HG02642 (cell line): Measurements from ENCODE around the gene GRIK2.

ENCODE experiments used
- ATAC-seq: cut with Tn5 transposase; IDR thresholded peaks from one replicate; pipeline ENCODE4 v1.9.1; 2021; ENCODE audit warnings: mild to moderate bottlenecking; ENCODE audit not compliant: unreplicated experiment, poor library complexity

The GRIK2 gene

GRCh38 chr6:101451981-101452380 lies 58.5 kb downstream of the GRIK2 start:
- ATAC-seq = no peak

GRCh38 chr6:101453221-101453620 lies 59.7 kb downstream of the GRIK2 start:
- no peak for ATAC-seq

DNA sequence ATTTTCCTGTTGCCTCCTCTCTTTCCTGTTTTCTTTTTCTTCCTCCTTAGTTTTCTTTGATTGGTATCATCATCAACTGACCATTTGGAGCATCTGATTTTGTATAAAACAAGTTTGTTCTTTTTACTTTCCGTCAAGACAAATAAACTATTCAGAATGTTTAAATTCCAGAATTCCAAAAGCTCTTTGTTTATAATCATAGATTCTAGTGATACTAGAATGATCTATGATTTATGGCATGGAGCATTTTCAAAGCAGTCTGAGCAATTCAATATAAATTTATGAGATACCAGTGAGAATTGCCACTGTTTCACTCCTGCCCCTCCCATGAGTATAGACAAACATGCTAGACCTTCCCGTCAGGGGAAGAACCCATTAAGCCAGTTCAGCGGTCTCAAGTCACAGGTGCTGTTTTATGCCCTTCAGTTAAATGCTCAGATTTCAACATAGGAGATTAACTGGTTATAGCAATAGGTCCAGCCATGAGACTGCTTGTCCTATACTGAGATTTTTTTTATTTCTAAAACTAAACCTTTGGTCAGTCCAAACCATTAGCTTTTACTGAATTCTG lies 60.7 kb downstream of the GRIK2 start:
- ATAC-seq = no peak

- no peak for ATAC-seq
Observed at GRCh38 chr6:101458336-101458735, 64.8 kb downstream of the GRIK2 start.

DNA sequence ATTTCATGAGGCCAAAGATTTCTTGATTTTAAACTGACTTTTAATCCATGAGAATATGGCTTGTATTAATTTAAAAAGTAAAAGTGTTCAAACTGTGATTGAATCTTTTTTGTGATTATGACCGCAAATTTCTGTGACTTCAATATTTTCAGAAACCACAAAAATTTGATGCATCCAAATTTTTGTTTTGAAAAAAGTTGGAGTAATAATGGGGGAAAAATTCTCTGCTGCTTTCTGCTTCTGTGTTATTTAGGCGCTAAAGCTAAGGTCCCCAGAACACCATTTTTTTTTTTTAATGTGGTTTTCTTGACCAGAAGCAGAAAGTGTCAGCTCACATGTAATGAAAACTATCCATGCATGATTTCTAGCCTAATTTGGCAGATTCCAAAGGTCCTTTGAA lies 65.3 kb downstream of the GRIK2 start:
- ATAC-seq = no peak

- no peak for ATAC-seq
Observed at GRCh38 chr6:101462576-101462975, 69.1 kb downstream of the GRIK2 start.

DNA sequence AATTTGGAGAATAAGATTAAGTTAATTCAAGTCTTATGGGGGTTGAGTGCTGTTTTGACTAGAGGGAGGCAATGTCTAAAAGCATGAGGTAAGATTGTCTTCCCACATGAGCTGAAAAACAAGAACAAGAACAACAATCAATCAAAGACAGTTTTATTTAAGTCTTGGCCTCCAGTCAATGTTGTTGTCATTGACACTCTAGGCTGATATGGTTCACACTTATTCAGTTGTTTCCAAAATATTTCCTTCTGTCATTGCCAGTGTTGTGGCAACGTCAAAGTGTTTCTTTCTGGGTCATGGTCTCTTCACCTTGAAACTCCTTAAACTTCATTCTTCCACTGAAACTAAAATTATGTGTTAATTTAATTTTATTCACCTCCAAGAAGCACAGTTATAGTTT lies 72.4 kb downstream of the GRIK2 start:
- no peak for ATAC-seq

GRCh38 chr6:101477436-101477835 lies 83.9 kb downstream of the GRIK2 start:
- ATAC-seq = no peak

GRCh38 chr6:101478891-101479290 lies 85.4 kb downstream of the GRIK2 start:
- ATAC-seq = no peak

DNA sequence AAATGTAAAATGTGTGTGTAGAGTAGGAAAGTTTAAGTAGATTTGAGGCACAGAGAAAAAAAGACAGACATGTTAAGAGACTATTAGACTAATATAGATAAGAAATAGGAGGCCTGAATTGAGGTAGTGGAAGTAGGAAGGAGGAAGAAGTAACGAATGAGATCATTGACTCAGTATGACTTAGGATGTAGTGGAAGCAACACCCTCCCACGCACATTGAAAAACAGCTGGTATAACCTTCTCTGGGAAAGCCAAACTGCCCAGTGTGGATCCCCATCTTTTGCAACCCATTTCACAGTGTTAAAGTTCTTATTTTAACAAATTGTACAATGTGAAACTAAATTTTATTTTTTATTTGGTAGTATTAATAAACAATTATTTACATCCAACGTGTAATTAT lies 89.1 kb downstream of the GRIK2 start:
- no peak for ATAC-seq

GRCh38 chr6:101484781-101485180 lies 91.3 kb downstream of the GRIK2 start:
- no peak for ATAC-seq

DNA sequence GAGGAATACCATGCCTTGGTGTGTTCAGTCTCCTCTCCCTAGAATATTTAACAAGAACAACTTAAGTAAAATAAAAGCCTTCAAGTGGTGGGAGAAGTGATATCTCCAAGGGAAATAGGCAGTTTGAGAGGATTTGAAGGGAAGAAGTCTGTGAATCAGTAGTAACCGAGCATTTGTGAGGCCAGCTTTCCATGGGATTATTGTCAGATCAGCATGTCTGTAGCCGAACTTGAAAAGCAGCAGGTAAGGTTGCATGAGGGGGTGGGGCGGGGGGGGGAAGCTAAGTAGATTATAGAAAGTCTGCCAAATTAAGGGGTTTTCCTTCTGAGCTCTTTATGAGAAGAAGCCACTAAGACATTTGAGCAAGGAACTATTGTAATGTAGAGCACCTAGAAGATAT lies 92.6 kb downstream of the GRIK2 start:
- ATAC-seq = no peak

DNA sequence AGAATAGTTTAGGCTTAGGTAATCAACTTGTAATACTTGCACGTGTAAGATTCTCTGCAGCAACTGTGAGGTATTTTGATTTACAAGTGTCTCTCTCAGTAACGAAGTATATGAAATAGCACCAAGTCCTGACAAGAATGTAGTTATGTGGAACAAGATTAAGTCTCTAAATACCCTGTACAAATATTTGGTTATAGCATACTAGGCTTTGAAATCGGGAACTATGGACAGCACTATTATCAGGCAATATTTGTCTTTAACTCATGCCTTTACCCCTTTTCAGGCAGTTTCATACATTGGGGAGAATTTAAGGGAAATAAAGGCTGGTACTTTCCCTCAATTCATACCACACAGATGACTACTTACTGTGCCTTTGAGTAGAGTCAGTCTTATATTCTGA lies 93.2 kb downstream of the GRIK2 start:
- ATAC-seq = no peak

GRCh38 chr6:101489456-101489855 lies 95.9 kb downstream of the GRIK2 start:
- no peak for ATAC-seq

GRCh38 chr6:101490857-101491256 lies 97.3 kb downstream of the GRIK2 start:
- ATAC-seq = no peak

DNA sequence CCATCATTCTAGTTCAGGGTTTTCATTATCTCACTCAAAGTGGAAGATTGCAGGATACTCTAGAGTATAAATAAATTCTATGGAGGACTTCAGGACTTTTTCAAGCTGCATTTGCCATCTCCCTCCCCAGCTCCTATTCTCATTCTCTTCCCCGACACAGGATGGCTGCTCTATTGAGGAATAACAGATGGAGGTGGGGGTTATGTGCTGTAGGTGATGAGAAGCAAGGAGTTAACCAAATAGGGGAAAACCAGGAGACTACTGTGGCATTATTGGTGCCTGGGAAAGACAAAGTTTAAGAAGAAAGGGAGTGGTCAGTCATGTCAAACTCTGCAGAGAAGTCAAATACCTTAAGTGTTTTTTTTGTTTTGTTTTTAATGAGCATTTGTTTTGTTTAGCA lies 109.3 kb downstream of the GRIK2 start:
- ATAC-seq = no peak

DNA sequence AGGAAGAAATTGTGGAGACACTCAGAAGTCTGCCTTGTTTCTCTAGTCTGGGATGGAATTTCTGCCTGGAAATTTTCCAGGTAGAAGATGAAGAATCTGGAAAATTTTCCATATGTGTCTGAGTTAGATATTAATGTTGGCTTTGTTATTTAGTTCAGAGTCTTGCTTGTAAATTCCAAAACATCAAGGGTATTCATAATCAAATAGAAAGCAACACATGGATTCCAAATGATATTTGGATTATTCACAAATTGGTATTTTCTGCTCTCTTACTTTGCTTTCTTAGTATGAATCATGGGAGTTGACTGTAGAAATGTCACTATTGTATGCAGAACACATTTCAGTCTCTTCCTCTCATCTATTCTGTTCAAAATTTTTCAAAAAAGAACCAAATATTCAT lies 116.0 kb downstream of the GRIK2 start:
- ATAC-seq = no peak

DNA sequence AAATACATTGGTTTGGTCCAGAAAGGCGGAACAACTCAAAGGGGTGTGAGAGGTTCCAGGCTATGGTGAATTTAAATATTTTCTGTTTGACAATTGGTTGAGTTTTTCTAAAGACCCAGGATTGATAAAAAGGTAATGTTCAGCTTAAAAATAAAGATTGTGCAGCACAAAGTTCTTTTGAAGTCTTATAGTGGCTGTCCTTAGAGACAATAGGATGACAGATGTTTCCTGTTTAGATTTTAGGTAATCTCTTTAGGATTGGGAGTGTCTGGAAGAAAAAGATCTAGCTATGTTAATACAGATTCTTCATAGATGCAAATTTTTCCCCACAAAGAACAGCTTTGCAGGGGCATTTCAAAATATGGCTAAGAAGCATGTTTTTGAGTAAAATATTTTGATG lies 119.7 kb downstream of the GRIK2 start:
- no peak for ATAC-seq

DNA sequence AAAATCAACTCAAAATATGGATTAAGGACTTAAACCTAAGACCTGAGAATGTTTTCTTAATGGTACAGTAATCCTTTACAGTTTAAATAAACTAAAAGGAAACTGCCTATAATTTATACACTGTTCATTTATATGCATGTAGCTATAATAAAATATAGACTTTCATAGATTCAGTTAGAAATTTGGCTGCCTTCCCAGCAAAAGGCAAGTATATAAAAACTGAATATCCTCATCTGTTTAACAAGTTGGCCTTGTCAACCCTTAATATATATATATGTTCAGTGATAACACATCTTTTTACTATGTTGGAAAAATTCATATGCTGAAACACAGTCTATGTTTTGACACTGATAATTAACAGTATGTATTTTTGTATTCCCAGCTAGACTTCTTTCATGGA lies 123.1 kb downstream of the GRIK2 start:
- no peak for ATAC-seq

DNA sequence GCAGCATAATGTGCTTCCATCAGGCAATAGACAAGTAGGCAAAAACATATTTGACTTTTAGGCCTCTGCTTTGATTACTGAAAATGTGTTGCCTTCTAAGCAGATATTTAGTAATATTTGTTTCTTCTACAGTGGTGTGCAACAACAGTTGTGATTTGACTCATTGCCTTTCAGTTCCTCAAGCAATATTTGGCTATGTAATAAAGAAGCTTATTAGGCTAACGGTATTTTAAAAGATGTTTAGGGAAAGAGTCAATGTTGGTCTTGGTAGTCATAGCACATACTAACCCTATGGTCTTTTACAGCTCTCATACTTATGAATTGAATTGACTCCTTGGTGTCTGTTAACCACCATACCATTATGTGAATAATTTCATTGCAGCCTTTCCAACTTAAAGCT lies 124.1 kb downstream of the GRIK2 start:
- ATAC-seq = peak; percentile 56

DNA sequence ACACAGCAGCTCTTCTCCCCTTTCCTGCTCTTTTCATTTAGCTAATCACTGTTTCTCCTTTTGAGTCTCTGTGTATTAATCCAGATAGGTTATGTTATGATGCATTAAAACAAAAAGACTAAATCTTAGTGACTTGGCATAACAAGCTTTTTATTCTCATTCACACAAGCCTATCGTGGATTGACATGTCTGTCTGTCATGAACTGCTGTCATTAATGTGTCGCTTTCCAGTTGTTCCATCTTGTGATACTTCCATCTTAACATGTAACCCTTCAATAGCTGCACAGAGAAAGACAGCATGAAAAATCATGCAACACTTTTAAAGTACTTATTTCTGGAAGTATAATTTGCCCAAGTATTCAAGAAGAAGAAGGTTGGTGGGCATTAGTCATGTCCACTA lies 128.7 kb downstream of the GRIK2 start:
- no peak for ATAC-seq

DNA sequence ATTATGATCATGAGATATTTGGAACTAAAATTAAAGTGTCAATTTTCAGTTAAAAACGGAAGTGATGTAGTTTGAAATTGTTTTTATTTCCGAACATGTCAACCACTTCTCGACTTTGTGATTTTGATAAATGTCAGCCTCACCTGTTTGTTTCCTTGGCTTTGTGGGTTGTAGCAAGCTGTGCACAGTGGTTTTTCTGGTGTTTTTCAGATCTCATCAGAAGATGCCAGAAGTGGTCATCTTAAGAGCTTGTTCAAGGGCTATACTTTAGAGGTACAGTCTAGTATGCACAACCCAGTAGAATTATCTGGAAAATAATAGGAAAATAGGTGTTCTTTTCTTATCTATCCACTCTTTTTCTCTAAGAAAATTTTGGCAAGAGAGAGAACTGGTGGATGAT lies 134.0 kb downstream of the GRIK2 start:
- ATAC-seq = no peak

DNA sequence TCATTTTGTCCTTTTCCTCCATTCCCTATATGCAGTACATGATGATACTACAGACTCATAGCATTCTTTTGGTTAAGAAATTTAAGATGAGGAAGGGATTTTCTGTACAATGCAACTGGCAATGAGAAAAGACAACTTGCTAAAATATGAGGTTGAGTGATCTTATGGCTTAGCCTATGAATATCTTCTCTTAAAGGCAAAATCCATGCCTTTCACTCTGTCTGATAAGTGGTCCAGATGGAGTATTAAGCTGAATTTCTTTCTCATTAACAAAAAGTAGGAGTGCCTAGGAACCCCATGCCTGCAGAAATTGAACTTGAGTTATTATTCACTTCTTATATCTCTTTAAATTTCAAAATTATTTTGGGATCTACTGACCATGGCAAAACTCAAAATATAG lies 135.3 kb downstream of the GRIK2 start:
- no peak for ATAC-seq
